Tibial nerve (tissue), 4 donors: ENCODE data around the gene PRKCE.

Experiments
- CTCF ChIP-seq, 5 experiments: fragments of 200-600 bp in 3 of 5; fragments of 450-650 bp in 2 of 5; sonication (generic) in 3 of 5; IDR thresholded peaks; one replicate each; pipeline ENCODE4 v1.5.1; 2016 to 2019; ENCODE audit warnings: antibody characterized with exemption in 5 of 5, mild to moderate bottlenecking in 3 of 5, moderate library complexity in 2 of 5
- EP300 ChIP-seq, 2 donors: sonication (generic); formaldehyde crosslinking; IDR thresholded peaks; one replicate each; pipeline ENCODE4 v1.6.1; 2017; ENCODE audit warnings: antibody characterized with exemption in 2 of 2, mild to moderate bottlenecking in 1 of 2
- POLR2A ChIP-seq, 2 donors: fragments of 450-650 bp; IDR thresholded peaks; one replicate each; pipeline ENCODE4 v1.6.1; 2017; ENCODE audit warnings: antibody characterized with exemption in 2 of 2, mild to moderate bottlenecking in 2 of 2, moderate library complexity in 2 of 2

GRCh38 chr2:46065152-46065551, 413.7 kb downstream of the PRKCE start:
- TF ChIP-seq CTCF (IDR thresholded peaks at IDR 0.05) (no peak), POLR2A (IDR thresholded peaks at IDR 0.05) (no peak), EP300 (IDR thresholded peaks at IDR 0.05) (no peak)
